NCI-H1694 treated with DMSO at 0.1 percent for 48 hours (cell line): ENCODE measurements around the gene EFR3B.
"Not testable (repeated sequence)": the region's sequence is repeated elsewhere in the genome, so short reads cannot be mapped to it uniquely, and the experiment has no call there.

Experiments
- DNase-seq: peaks from one replicate; lab custom pipeline; 2025; lab: John Stamatoyannopoulos, UW

The EFR3B gene

GRCh38 chr2:25150993-25151392, 109.1 kb downstream of the EFR3B start:
- not testable (repeated sequence) for DNase-seq

- DNase-seq, result no peak
Observed at GRCh38 chr2:25151718-25152117, 109.8 kb downstream of the EFR3B start.

- no peak for DNase-seq
Observed at GRCh38 chr2:25155401-25155800, 113.5 kb downstream of the EFR3B start.

- DNase-seq, result no peak
Observed at GRCh38 chr2:25158096-25158852, 116.4 kb downstream of the EFR3B start.

GRCh38 chr2:25159949-25160348, 118.1 kb downstream of the EFR3B start:
- DNase-seq, result no peak

- no peak for DNase-seq
Observed at GRCh38 chr2:25160376-25160775, 118.5 kb downstream of the EFR3B start.

- no peak for DNase-seq
Observed at GRCh38 chr2:25161055-25161781, 119.3 kb downstream of the EFR3B start.

- not testable (repeated sequence) for DNase-seq
Observed at GRCh38 chr2:25162061-25162460, 120.2 kb downstream of the EFR3B start.

GRCh38 chr2:25164561-25164960, 122.7 kb downstream of the EFR3B start:
- no peak for DNase-seq

GRCh38 chr2:25165992-25166875, 124.4 kb downstream of the EFR3B start:
- no peak for DNase-seq

GRCh38 chr2:25168256-25169072, 126.6 kb downstream of the EFR3B start, which contains the start of gene POMC:
TSS of gene POMC (minus strand) at chr2:25168580. CDS start at chr2:25164772, 3,808 bp downstream.
- no peak for DNase-seq

GRCh38 chr2:25169073-25169470, 127.2 kb downstream of the EFR3B start:
- DNase-seq, result no peak

GRCh38 chr2:25170888-25171287, 129.0 kb downstream of the EFR3B start:
- no peak for DNase-seq

- no peak for DNase-seq
Observed at GRCh38 chr2:25173719-25174118, 131.8 kb downstream of the EFR3B start.

GRCh38 chr2:25174192-25174861, 132.5 kb downstream of the EFR3B start:
- DNase-seq, result no peak

GRCh38 chr2:25176138-25176537, 134.3 kb downstream of the EFR3B start:
- DNase-seq, result no peak

GRCh38 chr2:25176541-25177181, 134.8 kb downstream of the EFR3B start:
- DNase-seq, result no peak

- DNase-seq, result no peak
Observed at GRCh38 chr2:25177211-25177611, 135.3 kb downstream of the EFR3B start.

GRCh38 chr2:25178976-25179375, 137.1 kb downstream of the EFR3B start:
- DNase-seq, result no peak

GRCh38 chr2:25184254-25184653, 142.4 kb downstream of the EFR3B start:
- no peak for DNase-seq
